ENCODE results near the gene CLDN10. TPM values are rescaled to one million over a fixed set of nuclear protein-coding genes. Genes with fewer than 3 reads are reported as not detected.
A peak's percentile ranks its signal among the peaks of the same experiment; 100 is the strongest.

CLDN10 gene
- total RNA-seq, 1 donor from 2014 or later, result not detected

DNA sequence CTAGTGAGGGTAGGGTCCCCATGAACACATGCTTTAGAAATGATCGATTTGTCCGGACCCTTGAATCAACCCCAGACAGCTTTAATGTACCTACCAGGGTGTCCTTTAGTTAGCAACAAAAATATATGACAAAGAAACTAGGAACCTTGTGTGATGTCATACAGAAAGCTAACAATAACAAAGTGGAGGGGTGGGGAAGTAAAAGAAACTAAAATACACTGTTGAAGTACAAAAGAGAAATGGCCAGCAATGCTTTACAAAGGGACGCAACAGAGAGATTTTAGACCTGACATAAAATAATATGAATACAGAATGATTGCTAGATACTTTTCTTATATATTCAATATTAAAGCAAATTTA lies 52.0 kb downstream of the CLDN10 start:
- no peak for TF ChIP-seq CTCF (IDR thresholded peaks at IDR 0.05)
- DNase-seq (ENCODE audit: extremely low spot score, unreplicated experiment), result no peak
- H3K9me3 Mint-ChIP-seq (ENCODE audit: unreplicated experiment), result no peaks in the 10 kb centered on the region
- H3K27ac Mint-ChIP-seq (ENCODE audit: unreplicated experiment), result no peak overlapping the region
- no peak overlapping the region for H3K4me3 Mint-ChIP-seq (ENCODE audit: unreplicated experiment)
- H3K36me3 Mint-ChIP-seq (ENCODE audit: unreplicated experiment), result peaks cover 51% of the 10 kb centered on the region
- H3K27me3 Mint-ChIP-seq (ENCODE audit: unreplicated experiment), result no peaks in the 10 kb centered on the region
- peaks cover 27% of the 10 kb centered on the region for H3K4me1 Mint-ChIP-seq (ENCODE audit: unreplicated experiment)

GRCh38 chr13:95605448-95606125 lies 53.1 kb downstream of the CLDN10 start:
- H3K27me3 Mint-ChIP-seq (ENCODE audit: unreplicated experiment), result no peaks in the 10 kb centered on the region
- DNase-seq (ENCODE audit: extremely low spot score, unreplicated experiment), result no peak
- no peak for TF ChIP-seq CTCF (IDR thresholded peaks at IDR 0.05)
- H3K4me3 Mint-ChIP-seq (ENCODE audit: unreplicated experiment), result no peak overlapping the region
- peaks cover 51% of the 10 kb centered on the region for H3K36me3 Mint-ChIP-seq (ENCODE audit: unreplicated experiment)
- H3K27ac Mint-ChIP-seq (ENCODE audit: unreplicated experiment), result no peak overlapping the region
- H3K9me3 Mint-ChIP-seq (ENCODE audit: unreplicated experiment), result no peaks in the 10 kb centered on the region
- H3K4me1 Mint-ChIP-seq (ENCODE audit: unreplicated experiment), result peaks cover 30% of the 10 kb centered on the region

GRCh38 chr13:95607366-95607765 lies 54.8 kb downstream of the CLDN10 start:
- H3K4me3 Mint-ChIP-seq (ENCODE audit: unreplicated experiment), result no peak overlapping the region
- peaks cover 30% of the 10 kb centered on the region for H3K4me1 Mint-ChIP-seq (ENCODE audit: unreplicated experiment)
- H3K36me3 Mint-ChIP-seq (ENCODE audit: unreplicated experiment), result peaks cover 48% of the 10 kb centered on the region
- H3K27ac Mint-ChIP-seq (ENCODE audit: unreplicated experiment), result no peak overlapping the region
- TF ChIP-seq CTCF (IDR thresholded peaks at IDR 0.05), result no peak
- H3K9me3 Mint-ChIP-seq (ENCODE audit: unreplicated experiment), result no peaks in the 10 kb centered on the region
- no peak for DNase-seq (ENCODE audit: extremely low spot score, unreplicated experiment)
- H3K27me3 Mint-ChIP-seq (ENCODE audit: unreplicated experiment), result no peaks in the 10 kb centered on the region

- Mint-ChIP-seq H3K27ac (ENCODE audit: unreplicated experiment) (peak overlapping the region; percentile 56), H3K36me3 (ENCODE audit: unreplicated experiment) (peaks cover 40% of the 10 kb centered on the region), H3K27me3 (ENCODE audit: unreplicated experiment) (no peaks in the 10 kb centered on the region), H3K4me1 (ENCODE audit: unreplicated experiment) (peaks cover 30% of the 10 kb centered on the region), H3K9me3 (ENCODE audit: unreplicated experiment) (no peaks in the 10 kb centered on the region), H3K4me3 (ENCODE audit: unreplicated experiment) (no peak overlapping the region)
- no peak for DNase-seq (ENCODE audit: extremely low spot score, unreplicated experiment)
- TF ChIP-seq CTCF (IDR thresholded peaks at IDR 0.05), result no peak
Observed at GRCh38 chr13:95608640-95609323, 56.3 kb downstream of the CLDN10 start.

- Mint-ChIP-seq H3K27me3 (ENCODE audit: unreplicated experiment) (no peaks in the 10 kb centered on the region), H3K27ac (ENCODE audit: unreplicated experiment) (no peak overlapping the region), H3K9me3 (ENCODE audit: unreplicated experiment) (no peaks in the 10 kb centered on the region), H3K36me3 (ENCODE audit: unreplicated experiment) (peaks cover 44% of the 10 kb centered on the region), H3K4me3 (ENCODE audit: unreplicated experiment) (no peak overlapping the region), H3K4me1 (ENCODE audit: unreplicated experiment) (peaks cover 1% of the 10 kb centered on the region)
- no peak for DNase-seq (ENCODE audit: extremely low spot score, unreplicated experiment)
- TF ChIP-seq CTCF (IDR thresholded peaks at IDR 0.05), result no peak
Observed at GRCh38 chr13:95614641-95615245, 62.2 kb downstream of the CLDN10 start.
